HG02642 (cell line): ENCODE measurements around the gene MAPK9.
"Not testable (repeated sequence)": the region's sequence is repeated elsewhere in the genome, so short reads cannot be mapped to it uniquely, and the experiment has no call there.

Experiments
- ATAC-seq: cut with Tn5 transposase; IDR thresholded peaks from one replicate; pipeline ENCODE4 v1.9.1; 2021; ENCODE audit warnings: mild to moderate bottlenecking; ENCODE audit not compliant: unreplicated experiment, poor library complexity

The MAPK9 gene

GRCh38 chr5:180210077-180210476 is 81.8 kb downstream of the MAPK9 start:
- not testable (repeated sequence) for ATAC-seq

DNA sequence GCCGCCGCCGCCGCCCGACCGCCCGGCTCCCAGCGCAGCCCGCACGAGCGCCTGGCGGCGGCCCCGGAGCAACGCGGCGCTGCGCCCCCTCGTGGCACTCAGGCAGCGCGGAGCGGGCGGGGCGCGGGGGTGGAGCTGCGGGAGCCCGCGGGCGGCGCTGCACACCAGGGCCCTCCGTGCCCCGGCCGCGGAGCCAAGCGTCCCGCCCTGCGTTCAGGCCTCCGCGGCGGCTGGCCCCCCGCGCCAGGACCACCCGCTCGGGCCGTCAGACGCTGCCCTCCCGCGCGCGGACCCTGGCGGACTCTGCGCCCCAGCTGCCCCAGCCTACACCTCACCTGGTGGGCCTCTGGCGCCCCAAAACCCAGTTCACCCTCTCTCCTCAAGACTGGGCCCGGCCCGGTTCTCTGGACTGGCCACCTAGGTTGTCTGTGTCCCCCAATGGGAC is 82.7 kb downstream of the MAPK9 start, which contains the start of gene RASGEF1C:
TSS of gene RASGEF1C (minus strand) at position 75 of the 445 bp plus-strand sequence. CDS start 71,159 bp downstream, outside the sequence.
- peak; percentile 76 for ATAC-seq

DNA sequence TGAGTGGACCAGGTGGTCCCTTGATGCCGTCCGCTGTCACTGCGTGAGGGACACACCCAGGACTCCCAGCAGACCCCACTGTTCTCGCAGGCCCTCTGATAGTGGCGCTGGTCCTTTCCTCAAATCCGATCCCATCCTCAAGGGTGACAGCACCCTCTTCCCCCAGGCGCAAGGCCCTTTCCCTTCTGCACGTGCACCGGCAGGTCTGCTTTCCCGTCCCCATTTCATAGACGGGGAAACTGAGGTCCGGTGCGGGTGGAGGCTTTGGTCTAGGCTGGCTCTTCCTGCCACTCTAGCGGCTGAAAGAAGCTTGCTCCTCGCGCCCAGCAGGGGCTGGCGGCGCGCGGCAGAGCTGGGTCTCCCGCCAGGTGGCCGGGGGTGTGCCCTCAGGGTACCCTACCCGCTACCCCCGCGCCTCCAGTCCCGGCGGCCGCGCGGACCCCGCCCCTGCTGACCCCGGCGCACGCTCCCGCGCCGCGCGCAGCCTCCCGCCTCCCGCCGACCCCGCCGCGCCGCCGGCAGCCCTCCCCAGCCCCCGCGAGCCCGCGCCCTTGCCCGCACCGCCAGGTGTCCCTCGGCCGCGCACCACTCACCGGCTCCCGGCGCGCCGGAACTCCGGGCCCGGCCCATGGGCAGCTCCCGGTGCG is 83.3 kb downstream of the MAPK9 start:
- ATAC-seq, result peak; percentile 20

DNA sequence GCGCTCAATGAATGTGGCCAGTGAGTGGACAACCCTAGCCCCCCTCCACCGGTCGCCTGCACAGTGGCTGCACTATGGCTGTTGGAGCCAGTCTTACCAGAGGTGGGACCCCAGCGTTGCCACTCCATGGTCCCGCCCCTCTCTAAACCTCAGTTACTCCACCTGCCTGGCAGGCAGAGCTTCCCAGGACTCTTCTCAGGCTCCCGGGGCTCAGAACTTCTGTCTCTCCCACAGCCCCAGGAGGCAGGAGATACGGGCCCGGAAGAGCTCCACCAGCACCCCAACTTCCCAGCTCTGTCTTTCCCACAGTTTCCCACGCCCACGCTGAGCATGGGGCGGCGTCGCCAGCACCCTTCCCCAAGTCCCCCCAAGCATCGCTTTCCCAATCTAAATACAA is 83.8 kb downstream of the MAPK9 start:
- no peak for ATAC-seq

- no peak for ATAC-seq
These were observed 84.3 kb downstream of the MAPK9 start for GRCh38 chr5:180207593-180207992.

GRCh38 chr5:180206993-180207392 is 84.9 kb downstream of the MAPK9 start:
- no peak for ATAC-seq

DNA sequence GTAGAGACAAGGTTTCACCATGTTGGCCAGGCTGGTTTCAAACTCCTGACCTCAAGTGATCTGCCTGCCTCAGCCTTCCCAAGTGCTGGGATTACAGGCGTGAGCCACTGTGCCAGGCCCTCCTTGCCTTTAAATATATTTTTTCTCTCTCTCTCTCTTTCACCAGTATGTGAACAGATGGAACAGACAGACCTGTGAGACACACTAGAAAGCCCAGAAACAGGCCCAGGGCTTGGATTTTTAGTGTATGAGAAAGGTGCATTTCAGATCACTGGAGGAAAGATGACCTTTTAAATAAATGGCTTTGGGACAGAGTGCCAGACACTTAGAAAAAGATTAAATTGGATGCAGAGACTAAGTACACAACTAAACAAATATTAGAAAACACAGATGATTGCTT is 86.0 kb downstream of the MAPK9 start:
- ATAC-seq, result no peak

DNA sequence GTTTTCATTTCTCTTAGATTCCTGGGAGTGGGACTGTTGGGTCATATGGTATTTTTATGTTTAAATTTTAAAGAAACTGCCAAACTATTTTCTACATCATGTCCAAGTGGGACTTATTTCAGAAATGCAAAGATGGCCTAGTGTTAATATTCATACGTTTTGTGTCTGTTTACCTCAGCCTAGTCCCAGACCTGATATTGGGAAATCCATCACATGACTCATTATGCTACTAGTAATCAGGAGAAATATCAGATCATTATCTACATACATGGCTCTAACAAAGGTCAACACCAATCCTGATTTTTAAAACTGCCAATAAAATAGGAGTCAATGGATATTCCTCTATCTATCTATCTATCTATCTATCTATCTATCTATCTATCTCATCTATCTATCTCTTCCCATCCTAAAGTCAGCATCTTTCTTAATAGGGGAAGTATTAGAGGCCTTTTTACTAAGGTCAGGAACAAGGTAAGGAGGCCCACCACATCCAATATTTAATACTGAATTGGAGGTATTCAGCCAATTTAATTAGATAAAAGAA is 87.5 kb downstream of the MAPK9 start:
- no peak for ATAC-seq

- no peak for ATAC-seq
These were observed 88.8 kb downstream of the MAPK9 start for GRCh38 chr5:180202939-180203573.

- ATAC-seq, result no peak
These were observed 90.6 kb downstream of the MAPK9 start for GRCh38 chr5:180201051-180201987.

GRCh38 chr5:180199390-180199789 is 92.5 kb downstream of the MAPK9 start:
- ATAC-seq, result no peak

GRCh38 chr5:180198208-180198607 is 93.7 kb downstream of the MAPK9 start:
- ATAC-seq, result no peak

DNA sequence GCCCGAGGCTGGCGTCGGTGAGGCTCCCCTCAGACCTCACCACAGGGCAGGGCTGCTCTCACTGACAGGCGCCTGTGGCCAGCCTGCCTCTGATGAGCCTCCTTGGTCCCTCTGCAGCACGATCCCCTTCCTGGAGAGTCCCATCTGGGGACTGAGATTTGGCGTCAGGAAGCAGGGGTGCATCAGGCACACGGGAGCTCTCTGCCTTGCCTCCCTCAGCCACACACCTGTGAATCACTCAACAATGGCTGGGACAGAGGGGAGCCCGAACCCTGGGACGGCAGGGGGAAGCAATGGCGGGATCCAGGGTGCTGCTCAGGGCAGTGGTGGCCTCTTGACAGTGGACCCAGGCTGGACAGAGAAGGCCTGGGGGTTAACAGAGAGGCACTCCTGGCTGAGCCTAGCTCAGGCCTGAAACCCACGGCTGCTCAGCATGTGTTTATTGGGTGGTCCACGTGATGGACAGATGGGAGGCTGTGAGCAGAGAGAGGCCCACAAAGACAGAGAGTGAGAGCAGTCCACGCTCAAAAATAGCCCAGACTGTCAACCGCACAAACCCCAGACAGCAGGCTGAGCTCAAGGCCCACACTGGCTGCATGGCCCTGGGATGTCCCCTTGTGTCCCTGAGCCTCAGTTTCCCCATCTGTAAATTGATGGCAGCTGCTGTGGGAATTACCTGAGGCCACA is 94.7 kb downstream of the MAPK9 start:
- ATAC-seq, result no peak

DNA sequence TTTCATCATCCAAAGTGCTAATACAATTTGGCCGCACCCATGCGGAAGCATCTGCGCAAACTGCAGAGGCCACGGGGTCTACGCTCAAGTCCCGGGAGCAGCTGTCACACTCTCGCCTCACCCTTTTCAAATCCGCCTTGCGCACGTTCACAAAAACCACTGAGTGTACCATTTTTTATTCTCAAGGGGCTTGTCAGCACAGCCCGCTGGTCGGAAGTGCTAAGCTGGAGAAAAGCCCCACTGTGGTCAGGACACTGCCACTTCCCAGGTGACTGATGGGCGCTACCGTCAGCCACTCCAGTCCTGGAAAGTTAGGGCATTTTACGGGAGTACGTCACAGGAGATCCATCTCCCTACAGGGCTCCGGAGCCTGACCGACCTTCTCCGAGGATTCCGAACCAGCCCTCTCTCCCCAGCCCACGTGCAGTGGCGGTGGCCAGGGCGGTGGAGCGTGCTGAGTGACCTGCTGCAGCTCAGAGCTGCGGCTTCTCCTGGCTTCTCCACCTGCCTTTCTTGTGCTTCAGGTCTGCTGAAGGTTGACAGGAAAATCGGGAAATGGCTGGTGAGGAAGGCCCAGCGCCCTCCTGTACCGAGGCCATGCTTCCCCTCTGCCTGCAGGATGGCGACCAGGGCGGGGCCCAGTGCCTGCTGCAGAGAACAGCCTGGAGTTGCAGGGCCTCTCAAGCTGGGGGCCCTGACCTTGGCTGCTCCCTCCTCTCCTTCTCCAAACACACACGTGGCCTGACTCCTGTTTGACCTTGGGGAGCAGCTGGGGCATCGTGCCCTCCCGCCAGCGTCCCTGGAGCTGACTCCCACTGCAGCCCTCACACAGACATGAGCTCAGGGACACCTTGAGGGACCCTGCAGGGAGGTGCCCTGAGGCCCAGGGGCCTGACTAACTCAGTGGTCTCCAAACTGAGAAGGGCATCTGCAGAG is 97.2 kb downstream of the MAPK9 start:
- no peak for ATAC-seq

GRCh38 chr5:180193749-180194375 is 98.0 kb downstream of the MAPK9 start:
- no peak for ATAC-seq

GRCh38 chr5:180191716-180192115 is 100.2 kb downstream of the MAPK9 start:
- no peak for ATAC-seq

- no peak for ATAC-seq
These were observed 104.1 kb downstream of the MAPK9 start for GRCh38 chr5:180187767-180188166.
